ENCODE data around the gene CDAN1.

Gene CDAN1

GRCh38 chr15:42716626-42717025 is 20.3 kb downstream of the CDAN1 start:
- intact Hi-C loops (cut with DNase I) = no loop called here
- peak in 1 of 42 donors; percentile 15 for DNase-seq

- intact Hi-C loops (cut with DNase I) = no loop called here
- peak in 2 of 42 donors; percentile 5 to 8 for DNase-seq
Measured at GRCh38 chr15:42716125-42716524, 20.8 kb downstream of the CDAN1 start.

- intact Hi-C loops (cut with DNase I) = no loop called here
Measured at GRCh38 chr15:42712584-42712983, 24.3 kb downstream of the CDAN1 start.

GRCh38 chr15:42711746-42712145 is 25.2 kb downstream of the CDAN1 start:
- DNase-seq = no peak
- intact Hi-C loops (cut with DNase I) = no loop called here

More at GRCh38 chr15:42712584-42712983, 24.3 kb downstream of the CDAN1 start:
- DNase-seq = peak in 3 of 42 donors; percentile 3 to 18 (median 4)

GRCh38 chr15:42710662-42711061 is 26.3 kb downstream of the CDAN1 start:
- intact Hi-C loops (cut with DNase I) = no loop called here

GRCh38 chr15:42707873-42708544 is 28.9 kb downstream of the CDAN1 start:
- DNase-seq = peak in 3 of 42 donors; percentile 12 to 24 (median 16)
- intact Hi-C loops (cut with DNase I) = loop anchor here (10.0 kb wide), 1 partner anchor 217 kb away; the partner anchor contains the start of gene TTBK2

More at GRCh38 chr15:42710662-42711061, 26.3 kb downstream of the CDAN1 start:
- DNase-seq = no peak

GRCh38 chr15:42707068-42707467 is 29.9 kb downstream of the CDAN1 start:
- intact Hi-C loops (cut with DNase I) = loop anchor here (10.0 kb wide), 1 partner anchor 218 kb away; the partner anchor contains the start of gene TTBK2
- peak in 1 of 42 donors; percentile 8 for DNase-seq

GRCh38 chr15:42705336-42705735 is 31.6 kb downstream of the CDAN1 start:
- DNase-seq = peak in 2 of 42 donors; percentile 4 to 8
- intact Hi-C loops (cut with DNase I) = loop anchor here (10.0 kb wide), 1 partner anchor 219 kb away; the partner anchor contains the start of gene TTBK2

GRCh38 chr15:42704492-42704926 is 32.4 kb downstream of the CDAN1 start:
- intact Hi-C loops (cut with DNase I) = loop anchor here (10.0 kb wide), 1 partner anchor 220 kb away; the partner anchor contains the start of gene TTBK2
- peak in 40 of 42 donors; percentile 15 to 86 (median 64) for DNase-seq

GRCh38 chr15:42696626-42697025 is 40.3 kb downstream of the CDAN1 start:
- DNase-seq = peak in 30 of 42 donors; percentile 8 to 80 (median 41)
- intact Hi-C loops (cut with DNase I) = no loop called here

- intact Hi-C loops (cut with DNase I) = loop anchor here (2.0 kb wide), 1 partner anchor 23 kb away; no protein-coding TSS in a partner anchor
Measured at GRCh38 chr15:42695527-42696071, 41.3 kb downstream of the CDAN1 start.

GRCh38 chr15:42694398-42694797 is 42.5 kb downstream of the CDAN1 start:
- intact Hi-C loops (cut with DNase I) = loop anchor here (2.0 kb wide), 1 partner anchor 24 kb away; no protein-coding TSS in a partner anchor
- DNase-seq = peak in 1 of 42 donors; percentile 23

More at GRCh38 chr15:42695527-42696071, 41.3 kb downstream of the CDAN1 start:
- DNase-seq = peak in 1 of 42 donors; percentile 30

GRCh38 chr15:42693942-42694341 is 43.0 kb downstream of the CDAN1 start:
- intact Hi-C loops (cut with DNase I) = loop anchor here (2.0 kb wide), 1 partner anchor 25 kb away; no protein-coding TSS in a partner anchor

GRCh38 chr15:42693496-42693895 is 43.4 kb downstream of the CDAN1 start:
- DNase-seq = peak in 1 of 42 donors; percentile 26
- intact Hi-C loops (cut with DNase I) = no loop called here

More at GRCh38 chr15:42693942-42694341, 43.0 kb downstream of the CDAN1 start:
- peak in 1 of 42 donors; percentile 24 for DNase-seq

GRCh38 chr15:42692997-42693396 is 43.9 kb downstream of the CDAN1 start:
- peak in 2 of 42 donors; percentile 1 to 4 for DNase-seq
- intact Hi-C loops (cut with DNase I) = no loop called here

GRCh38 chr15:42692536-42692935 is 44.4 kb downstream of the CDAN1 start:
- no peak for DNase-seq
- intact Hi-C loops (cut with DNase I) = no loop called here

- peak in 1 of 42 donors; percentile 17 for DNase-seq
- intact Hi-C loops (cut with DNase I) = no loop called here
Measured at GRCh38 chr15:42691770-42692169, 45.2 kb downstream of the CDAN1 start.

- DNase-seq = peak in 1 of 42 donors; percentile 14
- intact Hi-C loops (cut with DNase I) = no loop called here
Measured at GRCh38 chr15:42691308-42691707, 45.6 kb downstream of the CDAN1 start.

GRCh38 chr15:42688301-42688700 is 48.6 kb downstream of the CDAN1 start:
- intact Hi-C loops (cut with DNase I) = no loop called here
- DNase-seq = no peak

GRCh38 chr15:42687740-42688139 is 49.2 kb downstream of the CDAN1 start:
- intact Hi-C loops (cut with DNase I) = no loop called here
- no peak for DNase-seq

All from head of caudate nucleus (tissue), 42 donors.